Activated gamma-delta T cell treated with anti-CD3 and anti-CD28 coated beads, Interleukin-2, amount 50 U/mL, for 16 hours (primary cell): Measurements from ENCODE around the gene TNS2.

Source experiments
- DNase-seq: peaks from one replicate; pipeline ENCODE4 v3.0.0-alpha.2; 2020; ENCODE audit warnings: low read depth

Gene TNS2

DNA sequence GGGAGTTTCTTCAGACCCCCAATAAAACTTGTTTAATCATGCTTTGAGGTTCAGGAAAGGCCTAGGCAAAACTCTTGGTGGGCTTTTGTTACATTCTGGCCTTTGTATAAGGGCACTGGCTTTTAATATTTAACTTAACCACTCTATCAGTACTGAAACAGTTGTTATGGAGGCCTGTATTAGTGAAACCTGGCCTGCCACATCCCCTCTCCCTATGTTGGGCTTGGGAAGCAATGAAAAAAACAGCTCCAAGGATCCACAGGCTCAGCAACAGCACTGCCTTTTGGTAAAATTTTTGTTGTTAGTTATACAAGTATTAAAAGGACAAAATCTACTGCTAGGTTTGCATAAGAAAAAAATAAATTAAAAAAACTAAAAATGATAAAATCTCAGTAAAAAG, 64.1 kb downstream of the TNS2 start:
- no peak for DNase-seq
